ENCODE data around the gene ETNK1.

The ETNK1 gene

DNA sequence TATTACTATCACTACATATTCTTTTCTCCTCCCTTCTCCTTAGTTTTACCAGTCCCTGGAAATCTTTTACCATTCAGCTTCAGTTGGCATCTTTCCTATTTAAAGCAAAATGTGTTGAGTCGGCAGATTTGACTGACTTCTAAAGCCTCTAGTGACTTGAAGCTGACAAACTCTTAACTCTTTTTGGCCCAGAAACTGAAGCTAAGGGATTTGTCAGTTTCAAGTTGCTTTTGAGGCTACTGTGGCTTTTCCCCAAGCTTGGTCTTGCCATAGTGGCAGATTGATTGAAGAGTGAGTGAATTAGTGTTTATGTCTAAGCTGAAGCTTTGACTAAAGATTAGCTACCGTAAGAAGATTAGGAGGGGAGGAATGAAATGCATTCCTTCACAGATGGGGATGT lies 104.0 kb downstream of the ETNK1 start:
- peak; percentile 13 for DNase-seq (ENCODE audit: low read depth, low spot score)
- no peak overlapping the region for H3K4me3 ChIP-seq (ENCODE audit: low read depth, low read length)
- in situ Hi-C loops (cut with HindIII; ENCODE audit: low sequenced_read_pairs), result no loop called here
- TF ChIP-seq, protein P1, sequence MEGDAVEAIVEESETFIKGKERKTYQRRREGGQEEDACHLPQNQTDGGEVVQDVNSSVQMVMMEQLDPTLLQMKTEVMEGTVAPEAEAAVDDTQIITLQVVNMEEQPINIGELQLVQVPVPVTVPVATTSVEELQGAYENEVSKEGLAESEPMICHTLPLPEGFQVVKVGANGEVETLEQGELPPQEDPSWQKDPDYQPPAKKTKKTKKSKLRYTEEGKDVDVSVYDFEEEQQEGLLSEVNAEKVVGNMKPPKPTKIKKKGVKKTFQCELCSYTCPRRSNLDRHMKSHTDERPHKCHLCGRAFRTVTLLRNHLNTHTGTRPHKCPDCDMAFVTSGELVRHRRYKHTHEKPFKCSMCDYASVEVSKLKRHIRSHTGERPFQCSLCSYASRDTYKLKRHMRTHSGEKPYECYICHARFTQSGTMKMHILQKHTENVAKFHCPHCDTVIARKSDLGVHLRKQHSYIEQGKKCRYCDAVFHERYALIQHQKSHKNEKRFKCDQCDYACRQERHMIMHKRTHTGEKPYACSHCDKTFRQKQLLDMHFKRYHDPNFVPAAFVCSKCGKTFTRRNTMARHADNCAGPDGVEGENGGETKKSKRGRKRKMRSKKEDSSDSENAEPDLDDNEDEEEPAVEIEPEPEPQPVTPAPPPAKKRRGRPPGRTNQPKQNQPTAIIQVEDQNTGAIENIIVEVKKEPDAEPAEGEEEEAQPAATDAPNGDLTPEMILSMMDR (IDR thresholded peaks at IDR 0.05; ENCODE audit: low read depth, low read length), result no peak

DNA sequence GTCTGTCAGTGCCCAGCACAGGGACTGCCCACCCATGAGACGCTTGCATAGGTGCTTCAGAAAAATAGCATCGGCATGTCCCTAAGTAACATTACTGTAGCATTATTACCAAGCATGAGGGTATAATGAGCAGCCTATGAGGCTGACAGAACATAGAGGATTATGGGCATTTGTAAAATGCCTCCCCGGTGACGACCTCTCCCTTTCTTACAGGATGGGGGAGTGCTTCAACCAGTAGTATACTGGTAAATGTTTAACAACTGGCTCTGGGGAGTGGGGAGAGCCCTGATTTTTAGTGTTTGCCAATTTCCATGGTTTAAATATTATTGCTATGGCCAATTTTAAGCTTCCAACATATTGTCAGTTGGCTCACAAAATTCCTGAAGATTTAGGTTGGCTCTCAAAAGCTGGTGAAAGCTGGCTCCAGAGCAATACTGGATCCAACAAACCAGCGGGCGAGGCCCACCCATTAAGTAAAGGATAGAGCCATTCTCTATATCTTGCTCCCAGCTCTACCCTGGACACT lies 104.5 kb downstream of the ETNK1 start:
- H3K4me3 ChIP-seq (ENCODE audit: low read depth, low read length), result no peak overlapping the region
- TF ChIP-seq, protein P1 (IDR thresholded peaks at IDR 0.05; ENCODE audit: low read depth, low read length), result no peak
- no peak for DNase-seq (ENCODE audit: low read depth, low spot score)
- in situ Hi-C loops (cut with HindIII; ENCODE audit: low sequenced_read_pairs), result no loop called here

DNA sequence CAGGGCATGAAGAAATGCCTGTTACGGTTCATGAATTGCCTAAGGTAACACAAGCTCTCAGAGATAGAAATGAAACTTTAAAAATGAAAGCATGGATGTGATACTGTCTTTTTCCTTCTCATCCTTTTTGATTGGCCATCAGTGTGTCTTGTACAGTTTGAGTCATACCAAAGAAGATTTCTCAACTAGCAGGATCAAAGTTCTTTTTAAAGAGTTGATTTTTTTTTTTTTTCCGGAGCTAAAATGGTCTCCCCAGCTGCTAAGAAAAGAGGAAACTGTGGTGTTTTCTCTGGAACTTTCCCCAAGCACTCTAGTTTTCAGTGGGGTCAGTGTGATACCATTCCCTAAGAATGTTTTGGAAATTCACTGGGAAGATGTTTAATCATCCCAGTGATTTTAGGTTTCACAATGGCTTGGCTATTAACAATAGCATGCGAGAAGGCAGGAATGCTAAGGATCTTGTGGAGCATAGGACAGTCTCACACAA lies 105.0 kb downstream of the ETNK1 start:
- peak; percentile 75 for DNase-seq (ENCODE audit: low read depth, low spot score)
- in situ Hi-C loops (cut with HindIII; ENCODE audit: low sequenced_read_pairs), result no loop called here
- TF ChIP-seq, protein P1 (IDR thresholded peaks at IDR 0.05; ENCODE audit: low read depth, low read length), result no peak
- no peak overlapping the region for H3K4me3 ChIP-seq (ENCODE audit: low read depth, low read length)

DNA sequence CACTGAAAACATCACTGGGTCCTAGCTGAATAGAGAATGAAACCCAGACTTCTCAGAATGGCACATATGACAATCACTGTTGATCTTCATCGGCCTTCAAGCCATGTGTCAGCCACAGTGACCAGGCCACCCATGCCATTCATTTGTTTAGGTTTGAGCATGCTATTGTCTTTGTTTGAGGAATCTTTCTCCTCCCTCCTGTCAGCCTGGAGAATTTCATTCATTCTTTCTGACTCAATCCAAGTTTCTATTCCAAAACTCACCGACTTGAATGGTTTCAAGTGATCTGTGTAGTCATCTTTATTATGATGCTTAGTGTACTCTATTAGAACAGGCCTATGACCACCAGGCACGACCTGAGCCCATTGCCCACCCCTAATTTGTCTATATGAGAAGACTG lies 106.3 kb downstream of the ETNK1 start:
- TF ChIP-seq, protein P1 (IDR thresholded peaks at IDR 0.05; ENCODE audit: low read depth, low read length), result no peak
- no peak for DNase-seq (ENCODE audit: low read depth, low spot score)
- in situ Hi-C loops (cut with HindIII; ENCODE audit: low sequenced_read_pairs), result no loop called here
- no peak overlapping the region for H3K4me3 ChIP-seq (ENCODE audit: low read depth, low read length)

DNA sequence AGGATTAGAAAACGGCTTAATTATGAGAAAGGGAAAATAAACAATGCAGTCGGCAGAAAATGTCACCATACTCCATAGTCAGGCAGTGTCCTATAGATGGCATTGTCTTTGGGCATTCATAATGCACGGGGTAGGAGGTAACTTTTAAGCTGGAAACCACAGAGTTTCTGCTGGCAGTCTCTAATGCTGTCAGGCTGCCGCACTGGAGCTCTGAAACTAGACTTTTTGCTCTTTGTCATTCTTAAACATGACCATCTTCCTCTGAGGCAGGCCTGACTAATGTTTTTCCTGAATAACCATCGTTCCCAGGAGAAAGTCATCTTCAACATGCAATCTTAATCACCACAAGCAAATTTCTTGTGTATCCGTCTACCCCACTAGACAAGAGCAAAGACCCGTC lies 108.8 kb downstream of the ETNK1 start:
- no peak for DNase-seq (ENCODE audit: low read depth, low spot score)
- TF ChIP-seq, protein P1 (IDR thresholded peaks at IDR 0.05; ENCODE audit: low read depth, low read length), result no peak
- in situ Hi-C loops (cut with HindIII; ENCODE audit: low sequenced_read_pairs), result no loop called here
- no peak overlapping the region for H3K4me3 ChIP-seq (ENCODE audit: low read depth, low read length)

DNA sequence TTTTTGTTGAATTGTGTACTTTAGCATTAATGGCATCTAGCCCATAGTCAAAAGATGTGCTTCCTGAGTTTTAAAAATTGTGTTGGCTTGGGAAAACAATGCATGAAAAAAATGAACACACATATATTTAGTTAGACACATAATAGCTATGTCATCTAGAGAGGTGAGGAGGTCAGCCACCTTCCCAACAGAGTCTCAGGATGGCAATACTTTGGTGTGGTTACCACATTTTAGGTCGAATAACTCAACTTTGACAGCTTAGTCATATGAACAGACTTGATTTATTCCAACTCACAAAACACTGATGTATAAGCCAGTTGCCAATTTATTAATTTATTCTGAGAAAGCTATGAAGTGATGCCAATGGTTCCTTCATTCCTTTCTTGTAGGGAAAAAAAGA lies 114.0 kb downstream of the ETNK1 start:
- in situ Hi-C loops (cut with HindIII; ENCODE audit: low sequenced_read_pairs), result no loop called here
- DNase-seq (ENCODE audit: low read depth, low spot score), result peak; percentile 15
- TF ChIP-seq, protein P1 (IDR thresholded peaks at IDR 0.05; ENCODE audit: low read depth, low read length), result no peak
- no peak overlapping the region for H3K4me3 ChIP-seq (ENCODE audit: low read depth, low read length)

Data from astrocyte of the spinal cord (primary cell).